Adipocyte (in vitro differentiated cells): Measurements from ENCODE around the gene IGF2BP1.

Experiments
- DNase-seq: peaks from one replicate; pipeline ENCODE4 v3.0.0-alpha.2; 2015; ENCODE audit warnings: low read depth
- H3K27me3 ChIP-seq: replicated peaks from 2 replicates; pipeline ENCODE4 v1.7.0; 2013; ENCODE audit warnings: mild to moderate bottlenecking, low read length, moderate library complexity; ENCODE audit not compliant: control insufficient read depth, insufficient read depth
- H3K36me3 ChIP-seq: 2 replicates; pipeline ENCODE4 v1.7.0; 2013; ENCODE audit warnings: low read length, mild to moderate bottlenecking, moderate library complexity; ENCODE audit not compliant: control insufficient read depth, insufficient read depth, severe bottlenecking
- H3K4me1 ChIP-seq: 2 replicates; pipeline ENCODE4 v1.7.0; 2013; ENCODE audit warnings: mild to moderate bottlenecking, low read length, moderate library complexity; ENCODE audit not compliant: control insufficient read depth, insufficient read depth
- H3K4me3 ChIP-seq: 2 replicates; pipeline ENCODE4 v1.7.0; 2013; ENCODE audit warnings: mild to moderate bottlenecking, low read length, moderate library complexity
- H3K9ac ChIP-seq: 2 replicates; pipeline ENCODE4 v1.7.0; 2013; ENCODE audit warnings: mild to moderate bottlenecking, low read length, moderate library complexity
- H3K9me3 ChIP-seq: 2 replicates; pipeline ENCODE4 v1.7.0; 2013; ENCODE audit warnings: mild to moderate bottlenecking, low read length, moderate library complexity; ENCODE audit not compliant: control insufficient read depth

IGF2BP1 gene

DNA sequence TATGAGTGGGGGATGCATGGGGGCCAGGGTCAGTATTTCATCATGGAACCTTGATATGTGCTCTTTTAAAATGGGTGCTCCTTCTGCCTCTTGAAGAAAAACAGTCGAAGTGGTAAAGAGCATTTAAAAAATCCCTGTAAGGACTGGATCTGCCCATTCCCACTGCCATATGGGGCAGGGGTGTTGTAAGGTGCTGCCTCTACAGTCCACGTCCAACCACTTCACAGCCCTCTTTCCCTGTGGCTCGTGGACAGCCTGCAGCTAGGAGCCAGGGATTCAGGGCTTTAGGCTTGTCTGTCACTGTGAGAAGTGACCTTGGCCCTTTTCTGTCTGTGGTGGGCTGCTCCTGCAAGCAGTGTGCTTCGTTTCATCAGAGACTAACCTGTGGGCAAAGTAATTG is 44.3 kb downstream of the IGF2BP1 start:
- H3K36me3 ChIP-seq: peaks cover 7% of the 10 kb centered on the region
- DNase-seq: no peak
- no peaks in the 10 kb centered on the region for H3K4me1 ChIP-seq
- no peaks in the 10 kb centered on the region for H3K27me3 ChIP-seq
- no peaks in the 10 kb centered on the region for H3K9me3 ChIP-seq
- no peak overlapping the region for H3K9ac ChIP-seq
- no peak overlapping the region for H3K4me3 ChIP-seq

DNA sequence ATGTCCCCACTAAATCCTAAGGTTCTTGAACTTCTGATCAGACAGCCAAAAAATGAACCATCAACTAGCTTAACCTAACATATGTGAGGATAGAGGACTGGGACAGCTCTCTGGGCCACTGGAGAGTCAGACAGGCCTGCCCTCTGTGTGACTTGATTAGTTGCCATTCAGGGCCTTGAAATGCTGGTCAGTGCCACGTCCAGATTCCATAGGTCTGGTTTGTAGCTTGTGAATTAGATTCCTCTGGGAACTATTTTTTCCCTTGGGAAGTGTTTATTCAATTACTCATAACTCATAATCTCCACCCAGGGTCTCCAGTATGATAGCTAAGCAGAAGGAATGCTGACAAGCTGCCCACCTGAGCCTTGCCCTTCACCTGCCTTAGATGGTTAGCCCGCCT is 48.2 kb downstream of the IGF2BP1 start:
- no peak for DNase-seq
- Histone ChIP-seq H3K4me1 (no peaks in the 10 kb centered on the region), H3K4me3 (no peak overlapping the region), H3K9me3 (no peaks in the 10 kb centered on the region), H3K9ac (no peak overlapping the region), H3K27me3 (no peaks in the 10 kb centered on the region), H3K36me3 (peaks cover 22% of the 10 kb centered on the region)

DNA sequence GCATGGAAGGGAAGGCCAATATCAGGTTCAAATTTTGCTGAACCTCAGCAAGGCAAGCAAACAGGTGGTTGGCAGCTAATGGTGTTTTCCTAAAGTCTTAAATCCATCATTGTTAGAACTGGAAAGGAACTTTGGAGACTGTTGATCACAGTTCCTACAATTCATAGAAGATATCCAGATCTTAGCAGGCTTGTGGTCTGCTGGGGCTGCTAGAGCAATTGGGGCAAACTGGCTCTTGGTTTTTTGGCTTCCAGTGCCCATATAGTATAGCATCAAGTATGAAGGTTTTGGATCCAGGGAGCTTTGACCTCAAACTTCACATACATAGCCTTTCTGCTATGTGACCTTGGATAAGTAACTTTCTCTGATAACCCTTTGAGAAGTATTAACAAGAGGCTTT is 49.7 kb downstream of the IGF2BP1 start:
- Histone ChIP-seq H3K36me3 (peaks cover 25% of the 10 kb centered on the region), H3K9me3 (no peaks in the 10 kb centered on the region), H3K4me3 (no peak overlapping the region), H3K27me3 (no peaks in the 10 kb centered on the region), H3K4me1 (no peaks in the 10 kb centered on the region), H3K9ac (no peak overlapping the region)
- DNase-seq: no peak

DNA sequence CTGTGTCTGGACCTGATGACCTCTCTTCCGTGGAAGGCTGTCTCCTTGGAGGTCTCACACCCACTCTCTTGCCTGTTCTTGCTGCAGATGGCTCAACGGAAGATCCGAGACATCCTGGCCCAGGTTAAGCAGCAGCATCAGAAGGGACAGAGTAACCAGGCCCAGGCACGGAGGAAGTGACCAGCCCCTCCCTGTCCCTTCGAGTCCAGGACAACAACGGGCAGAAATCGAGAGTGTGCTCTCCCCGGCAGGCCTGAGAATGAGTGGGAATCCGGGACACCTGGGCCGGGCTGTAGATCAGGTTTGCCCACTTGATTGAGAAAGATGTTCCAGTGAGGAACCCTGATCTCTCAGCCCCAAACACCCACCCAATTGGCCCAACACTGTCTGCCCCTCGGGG is 52.1 kb downstream of the IGF2BP1 start:
- Histone ChIP-seq H3K27me3 (no peaks in the 10 kb centered on the region), H3K36me3 (peaks cover 18% of the 10 kb centered on the region), H3K9ac (no peak overlapping the region), H3K4me1 (no peaks in the 10 kb centered on the region), H3K9me3 (no peaks in the 10 kb centered on the region), H3K4me3 (no peak overlapping the region)
- no peak for DNase-seq

DNA sequence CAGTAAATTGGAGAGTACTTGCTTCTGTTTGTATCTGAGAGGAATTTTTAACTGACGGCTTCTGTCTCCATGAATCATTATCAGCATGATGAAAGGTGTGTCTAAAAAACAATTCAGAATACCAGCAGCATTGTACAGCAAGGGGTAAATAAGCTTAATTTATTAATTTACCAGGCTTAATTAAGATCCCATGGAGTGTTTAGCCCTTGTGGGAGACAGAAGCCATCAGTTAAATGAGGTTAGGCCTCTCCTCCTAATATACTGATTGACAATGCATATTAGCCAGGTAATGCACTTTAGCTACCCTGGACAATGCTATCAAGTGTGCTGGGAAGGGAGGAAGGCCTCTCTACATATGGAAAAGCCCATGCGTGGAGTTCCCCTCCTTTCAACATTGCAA is 53.4 kb downstream of the IGF2BP1 start:
- H3K4me1 ChIP-seq: no peaks in the 10 kb centered on the region
- no peak overlapping the region for H3K9ac ChIP-seq
- H3K4me3 ChIP-seq: no peak overlapping the region
- no peaks in the 10 kb centered on the region for H3K9me3 ChIP-seq
- DNase-seq: no peak
- peaks cover 18% of the 10 kb centered on the region for H3K36me3 ChIP-seq
- no peaks in the 10 kb centered on the region for H3K27me3 ChIP-seq

DNA sequence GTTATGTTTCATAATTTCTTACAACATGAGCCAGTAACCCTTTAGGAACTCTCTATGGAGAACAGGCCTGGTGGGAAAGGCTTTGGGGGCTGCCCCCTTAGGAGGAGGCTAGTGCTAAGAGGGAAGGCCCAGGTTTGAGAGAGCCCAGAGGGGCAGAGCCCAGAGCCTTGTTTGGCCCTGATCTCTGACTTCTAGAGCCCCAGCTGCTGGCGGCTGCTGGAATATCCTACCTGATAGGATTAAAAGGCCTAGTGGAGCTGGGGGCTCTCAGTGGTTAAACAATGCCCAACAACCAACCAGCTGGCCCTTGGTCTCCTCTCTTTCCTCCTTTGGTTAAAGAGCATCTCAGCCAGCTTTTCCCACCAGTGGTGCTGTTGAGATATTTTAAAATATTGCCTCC is 54.1 kb downstream of the IGF2BP1 start:
- Histone ChIP-seq H3K9ac (no peak overlapping the region), H3K36me3 (peaks cover 18% of the 10 kb centered on the region), H3K4me1 (no peaks in the 10 kb centered on the region), H3K4me3 (no peak overlapping the region), H3K9me3 (no peaks in the 10 kb centered on the region), H3K27me3 (no peaks in the 10 kb centered on the region)
- DNase-seq: no peak

DNA sequence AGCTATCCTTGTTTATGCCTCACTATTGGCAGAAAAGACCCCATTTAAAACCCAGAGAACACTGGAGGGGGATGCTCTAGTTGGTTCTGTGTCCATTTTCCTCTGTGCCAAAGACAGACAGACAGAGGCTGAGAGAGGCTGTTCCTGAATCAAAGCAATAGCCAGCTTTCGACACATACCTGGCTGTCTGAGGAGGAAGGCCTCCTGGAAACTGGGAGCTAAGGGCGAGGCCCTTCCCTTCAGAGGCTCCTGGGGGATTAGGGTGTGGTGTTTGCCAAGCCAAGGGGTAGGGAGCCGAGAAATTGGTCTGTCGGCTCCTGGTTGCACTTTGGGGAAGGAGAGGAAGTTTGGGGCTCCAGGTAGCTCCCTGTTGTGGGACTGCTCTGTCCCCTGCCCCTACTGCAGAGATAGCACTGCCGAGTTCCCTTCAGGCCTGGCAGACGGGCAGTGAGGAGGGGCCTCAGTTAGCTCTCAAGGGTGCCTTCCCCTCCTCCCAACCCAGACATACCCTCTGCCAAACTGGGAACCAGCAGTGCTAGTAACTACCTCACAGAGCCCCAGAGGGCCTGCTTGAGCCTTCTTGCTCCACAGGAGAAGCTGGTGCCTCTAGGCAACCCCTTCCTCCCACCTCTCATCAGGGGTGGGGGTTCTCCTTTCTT is 56.1 kb downstream of the IGF2BP1 start:
- H3K9me3 ChIP-seq: no peaks in the 10 kb centered on the region
- peaks cover 14% of the 10 kb centered on the region for H3K36me3 ChIP-seq
- H3K27me3 ChIP-seq: no peaks in the 10 kb centered on the region
- H3K4me3 ChIP-seq: no peak overlapping the region
- H3K4me1 ChIP-seq: no peaks in the 10 kb centered on the region
- H3K9ac ChIP-seq: no peak overlapping the region
- DNase-seq: no peak

DNA sequence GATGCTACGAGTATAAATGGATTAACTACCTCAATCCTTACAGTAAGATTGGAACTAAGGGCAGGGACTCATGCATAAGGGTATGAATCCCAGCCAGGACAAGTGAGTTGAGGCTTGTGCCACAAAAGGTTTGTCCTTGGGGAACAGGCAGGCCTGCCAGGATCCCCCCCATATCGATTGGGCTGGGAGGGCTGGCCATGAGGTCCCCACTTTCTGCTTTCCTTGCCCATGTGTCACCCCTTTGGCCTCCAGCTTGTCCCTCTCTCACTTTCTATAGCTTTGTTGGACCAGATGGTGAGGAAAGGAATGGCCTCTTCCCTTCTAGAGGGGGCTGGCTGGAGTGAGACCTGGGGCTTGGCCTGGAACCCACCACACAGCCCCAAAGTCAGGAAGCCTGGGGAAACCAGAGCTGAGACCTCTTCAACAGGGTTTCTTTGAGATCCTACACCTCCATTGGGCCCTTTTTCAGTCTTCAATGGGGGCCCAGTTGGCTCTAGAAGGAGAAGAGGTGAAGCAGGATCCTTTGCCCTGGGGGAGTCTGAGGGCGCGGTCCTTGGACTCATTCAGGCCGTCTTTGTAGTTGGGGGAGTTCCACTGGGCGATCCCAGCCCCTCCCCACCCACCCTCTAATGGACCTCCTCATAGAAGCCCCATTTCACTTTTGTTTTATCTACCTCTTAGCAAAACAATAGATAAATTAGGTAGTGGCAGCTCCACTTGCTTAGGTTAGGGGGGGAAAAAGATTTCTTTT is 57.3 kb downstream of the IGF2BP1 start:
- no peaks in the 10 kb centered on the region for H3K4me1 ChIP-seq
- H3K4me3 ChIP-seq: no peak overlapping the region
- H3K36me3 ChIP-seq: peaks cover 11% of the 10 kb centered on the region
- no peak for DNase-seq
- no peaks in the 10 kb centered on the region for H3K9me3 ChIP-seq
- H3K9ac ChIP-seq: no peak overlapping the region
- no peaks in the 10 kb centered on the region for H3K27me3 ChIP-seq

DNA sequence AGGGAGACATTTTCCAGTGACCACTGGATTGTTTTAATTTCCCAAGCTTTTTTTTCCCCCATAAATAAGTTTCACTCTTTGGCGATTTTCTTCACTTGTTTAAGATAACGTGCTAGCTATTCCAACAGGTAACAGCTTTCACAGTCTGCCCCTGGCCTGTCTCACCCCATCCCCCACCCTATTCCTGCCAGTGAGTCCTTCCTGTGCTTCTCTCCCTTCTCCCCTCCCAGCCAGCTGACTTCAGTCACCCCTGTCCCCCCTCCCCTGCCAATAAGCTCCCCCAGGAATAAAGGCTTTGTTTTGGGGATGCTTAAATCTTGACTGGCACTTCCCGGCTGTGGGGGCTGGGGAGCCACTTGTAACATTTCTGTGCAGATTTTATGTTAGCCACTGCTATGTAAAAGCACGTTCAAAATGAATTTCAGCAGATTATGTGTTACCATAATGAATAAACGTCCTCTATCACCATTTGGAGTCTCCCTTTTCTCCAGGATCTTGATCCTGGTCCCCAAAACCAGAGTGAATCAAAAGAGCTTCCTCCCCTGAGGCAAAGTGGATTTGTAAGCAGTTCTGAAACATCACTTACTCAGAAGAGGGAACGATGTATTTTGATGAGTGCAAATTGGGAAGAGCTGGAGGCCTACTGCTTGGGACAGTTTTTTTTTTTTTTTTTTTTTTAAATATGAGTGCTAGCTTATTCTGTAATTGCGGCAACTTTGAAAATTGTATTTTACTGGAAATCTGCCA is 58.2 kb downstream of the IGF2BP1 start:
- peaks cover 3% of the 10 kb centered on the region for H3K36me3 ChIP-seq

DNA sequence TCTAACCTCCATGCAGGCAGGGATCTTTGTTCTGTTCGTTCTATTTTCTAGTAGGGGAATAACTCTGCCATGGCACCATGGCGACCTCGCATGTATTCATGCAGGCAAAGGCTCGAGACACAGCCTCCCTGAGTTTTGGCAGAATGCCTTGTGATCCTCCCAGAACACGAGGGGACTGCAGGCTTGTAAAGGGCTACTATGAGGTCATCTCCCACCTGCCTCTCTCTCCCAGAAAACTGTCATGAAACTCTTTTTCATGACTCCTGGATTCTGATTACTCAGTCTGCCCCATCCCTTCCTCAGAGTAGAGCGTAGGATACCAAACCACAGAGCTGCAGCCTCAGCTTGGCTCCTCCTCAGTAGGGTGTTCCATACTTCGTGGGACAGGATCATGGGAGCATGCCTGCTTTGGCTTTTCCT is 64.3 kb downstream of the IGF2BP1 start:
- no peak for DNase-seq
- no peaks in the 10 kb centered on the region for H3K27me3 ChIP-seq
- H3K9ac ChIP-seq: no peak overlapping the region
- H3K36me3 ChIP-seq: no peaks in the 10 kb centered on the region
- H3K4me1 ChIP-seq: peaks cover 4% of the 10 kb centered on the region
- no peak overlapping the region for H3K4me3 ChIP-seq
- H3K9me3 ChIP-seq: peaks cover 3% of the 10 kb centered on the region

More for the DNA sequence above, 58.2 kb downstream of the IGF2BP1 start:
- Histone ChIP-seq H3K9ac (no peak overlapping the region), H3K4me1 (no peaks in the 10 kb centered on the region), H3K9me3 (no peaks in the 10 kb centered on the region), H3K4me3 (no peak overlapping the region), H3K27me3 (no peaks in the 10 kb centered on the region)
- no peak for DNase-seq

DNA sequence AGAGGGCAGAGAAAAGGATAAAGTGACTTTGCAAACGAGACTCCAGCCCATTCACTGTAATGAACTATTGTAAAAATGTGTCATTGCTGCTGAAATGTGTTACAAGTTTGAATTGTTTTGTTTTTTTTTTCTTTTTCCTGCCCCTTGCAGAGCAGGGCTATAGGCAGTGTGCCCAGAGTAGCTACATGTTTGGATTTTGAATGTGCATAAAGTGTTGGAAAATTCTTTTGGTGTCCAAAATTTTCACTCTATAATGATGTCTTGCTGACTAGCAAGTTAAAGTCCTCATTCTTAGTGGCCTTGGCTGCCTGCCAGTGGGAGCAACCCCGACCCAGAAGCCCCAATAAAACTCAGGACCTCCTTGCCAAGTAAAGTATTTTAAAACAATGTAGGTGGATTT is 66.5 kb downstream of the IGF2BP1 start:
- no peak overlapping the region for H3K9ac ChIP-seq
- peaks cover 4% of the 10 kb centered on the region for H3K4me1 ChIP-seq
- DNase-seq: peak; percentile 14
- peaks cover 3% of the 10 kb centered on the region for H3K9me3 ChIP-seq
- H3K36me3 ChIP-seq: no peaks in the 10 kb centered on the region
- H3K4me3 ChIP-seq: no peak overlapping the region
- no peaks in the 10 kb centered on the region for H3K27me3 ChIP-seq
